Nucleus accumbens (tissue), 56 donors: ENCODE data around the gene SYNGAP1.
"Not testable (repeated sequence)": the region's sequence is repeated elsewhere in the genome, so short reads cannot be mapped to it uniquely, and the experiment has no call there.

Experiments used
- DNase-seq, 56 donors: peaks; one replicate each; lab custom pipeline; 2025; lab: John Stamatoyannopoulos, UW

The SYNGAP1 gene

GRCh38 chr6:33398601-33399000 is 21.3 kb upstream of the SYNGAP1 start:
- not testable (repeated sequence) for DNase-seq

DNA sequence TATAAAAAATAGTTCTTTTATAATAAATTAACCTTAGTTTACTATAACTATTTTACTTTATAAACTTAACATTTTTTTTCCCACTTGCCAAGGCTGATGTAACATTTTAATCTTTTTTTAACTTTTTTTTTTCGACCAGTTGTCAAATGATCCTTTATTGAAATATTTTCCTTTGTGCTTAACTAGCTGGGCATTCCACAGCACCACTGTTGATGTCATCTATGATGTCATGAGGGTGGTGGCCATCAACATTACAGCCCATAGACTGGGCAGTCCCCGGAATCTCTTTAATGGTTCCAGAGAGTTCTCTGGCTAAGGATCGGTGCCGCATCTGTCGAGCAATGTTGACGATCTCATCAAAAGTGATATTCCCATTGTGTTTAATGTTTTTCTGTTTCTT is 20.0 kb upstream of the SYNGAP1 start:
- DNase-seq: not testable (repeated sequence)

GRCh38 chr6:33404884-33405283 is 15.0 kb upstream of the SYNGAP1 start:
- DNase-seq: no peak

- DNase-seq: no peak
These were observed 14.4 kb upstream of the SYNGAP1 start for GRCh38 chr6:33405386-33405940.

- no peak for DNase-seq
These were observed 13.7 kb upstream of the SYNGAP1 start for GRCh38 chr6:33406126-33406525.

GRCh38 chr6:33407132-33407718 is 12.6 kb upstream of the SYNGAP1 start:
- DNase-seq: no peak

GRCh38 chr6:33410050-33410710 is 9.7 kb upstream of the SYNGAP1 start:
- DNase-seq: peak; percentile 71 to 100 (median 97)

DNA sequence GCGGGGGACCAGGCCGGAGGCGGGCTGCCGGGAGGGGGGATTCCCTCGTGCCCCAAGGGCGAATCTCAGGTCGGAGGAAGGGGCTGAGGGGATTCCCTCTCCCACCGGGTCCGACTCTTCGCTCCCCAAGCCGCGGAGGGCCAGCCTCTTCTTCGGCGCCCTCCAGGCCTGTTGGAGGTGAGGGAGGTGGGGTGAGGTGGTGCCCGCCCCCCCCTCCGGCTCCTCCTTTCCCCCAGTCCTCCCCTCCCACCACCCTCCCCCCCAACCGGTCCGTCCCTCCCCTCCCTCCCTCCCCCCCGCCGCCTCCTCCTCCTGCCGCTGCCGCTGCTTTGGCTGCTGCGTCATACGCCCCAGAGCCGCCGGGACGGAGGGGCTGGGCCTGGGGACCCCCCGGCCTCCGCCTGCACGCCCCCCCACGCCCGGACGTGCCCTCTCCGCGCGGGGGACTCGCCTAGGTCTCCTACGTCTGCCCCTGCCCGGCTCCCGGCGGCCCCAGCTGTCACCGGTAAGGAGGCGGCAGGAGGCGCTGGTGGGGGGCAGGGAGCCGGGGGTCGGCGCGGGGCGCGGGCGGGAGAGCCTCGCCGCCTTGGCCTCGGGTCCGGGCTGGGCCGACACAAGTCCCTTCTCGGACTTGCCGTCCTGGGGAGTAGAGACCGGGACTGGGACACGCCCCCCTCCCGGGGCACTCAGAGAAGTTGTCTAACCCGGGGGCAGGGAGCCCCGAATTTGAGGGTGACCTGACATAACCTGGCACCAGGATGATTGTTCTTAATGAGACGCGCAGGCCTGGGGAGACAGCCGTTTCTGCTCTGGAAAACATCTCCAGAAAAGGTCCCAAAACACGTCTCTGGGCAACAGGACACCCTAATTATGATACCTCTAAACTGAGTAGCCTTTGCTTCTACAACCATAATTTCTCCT is 8.9 kb upstream of the SYNGAP1 start, which contains the start of gene PHF1:
PHF1 (plus strand) TSS at position 304 of the 921 bp plus-strand sequence. CDS start 1,250 bp downstream, outside the sequence.
- DNase-seq: peak in 30 of 56 donors; percentile 56 to 87 (median 76)

DNA sequence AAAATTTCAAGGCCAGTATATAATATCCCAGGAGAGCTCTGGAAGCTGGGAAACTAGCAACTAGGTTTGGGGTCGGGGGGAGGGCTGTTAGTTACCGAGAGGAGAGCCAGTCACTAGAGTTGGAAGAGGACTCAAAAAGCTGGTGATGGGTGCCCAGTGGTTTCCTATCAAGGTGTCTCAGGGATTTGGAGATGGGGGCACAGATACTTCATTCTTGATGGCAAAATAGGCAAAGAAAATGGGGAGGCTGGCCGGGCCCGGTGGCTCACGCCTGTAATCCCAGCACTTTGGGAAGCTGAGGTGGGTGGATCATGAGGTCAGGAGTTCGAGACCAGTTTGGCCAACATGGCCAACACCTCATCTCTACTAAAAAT is 8.2 kb upstream of the SYNGAP1 start:
- DNase-seq: no peak

DNA sequence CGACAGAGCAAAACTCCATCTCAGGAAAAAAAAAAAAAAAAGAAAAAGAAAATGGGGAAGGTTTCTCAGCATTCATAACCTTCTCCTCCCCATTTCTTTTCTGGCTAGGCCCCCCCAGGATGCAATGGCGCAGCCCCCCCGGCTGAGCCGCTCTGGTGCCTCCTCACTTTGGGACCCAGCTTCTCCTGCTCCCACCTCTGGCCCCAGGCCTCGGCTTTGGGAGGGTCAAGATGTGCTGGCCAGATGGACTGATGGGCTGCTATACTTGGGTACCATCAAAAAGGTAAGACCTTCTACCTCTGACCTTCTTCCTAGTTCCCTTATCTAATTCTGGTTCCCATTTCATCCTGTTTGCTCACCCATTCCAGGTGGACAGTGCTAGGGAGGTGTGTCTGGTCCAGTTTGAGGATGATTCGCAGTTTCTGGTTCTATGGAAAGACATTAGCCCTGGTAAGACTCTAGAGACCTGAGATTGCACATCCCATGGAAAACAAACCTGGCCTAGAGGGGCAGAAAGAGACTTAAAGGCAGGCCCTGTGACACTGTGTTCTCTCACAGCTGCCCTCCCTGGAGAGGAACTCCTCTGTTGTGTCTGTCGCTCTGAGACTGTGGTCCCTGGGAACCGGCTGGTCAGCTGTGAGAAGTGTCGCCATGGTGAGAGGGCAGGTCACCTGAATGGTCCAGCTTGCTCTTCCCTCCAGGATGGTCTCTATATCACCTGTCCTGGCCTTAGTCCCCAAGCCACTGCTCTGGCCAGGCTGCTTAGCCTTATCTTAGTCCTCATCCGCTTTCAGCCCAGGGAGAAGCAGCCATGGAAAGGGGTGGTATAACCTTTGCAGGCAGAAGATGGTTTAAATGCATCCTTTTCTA is 7.5 kb upstream of the SYNGAP1 start:
- no peak for DNase-seq

GRCh38 chr6:33413241-33414120 is 6.4 kb upstream of the SYNGAP1 start:
- DNase-seq: no peak

DNA sequence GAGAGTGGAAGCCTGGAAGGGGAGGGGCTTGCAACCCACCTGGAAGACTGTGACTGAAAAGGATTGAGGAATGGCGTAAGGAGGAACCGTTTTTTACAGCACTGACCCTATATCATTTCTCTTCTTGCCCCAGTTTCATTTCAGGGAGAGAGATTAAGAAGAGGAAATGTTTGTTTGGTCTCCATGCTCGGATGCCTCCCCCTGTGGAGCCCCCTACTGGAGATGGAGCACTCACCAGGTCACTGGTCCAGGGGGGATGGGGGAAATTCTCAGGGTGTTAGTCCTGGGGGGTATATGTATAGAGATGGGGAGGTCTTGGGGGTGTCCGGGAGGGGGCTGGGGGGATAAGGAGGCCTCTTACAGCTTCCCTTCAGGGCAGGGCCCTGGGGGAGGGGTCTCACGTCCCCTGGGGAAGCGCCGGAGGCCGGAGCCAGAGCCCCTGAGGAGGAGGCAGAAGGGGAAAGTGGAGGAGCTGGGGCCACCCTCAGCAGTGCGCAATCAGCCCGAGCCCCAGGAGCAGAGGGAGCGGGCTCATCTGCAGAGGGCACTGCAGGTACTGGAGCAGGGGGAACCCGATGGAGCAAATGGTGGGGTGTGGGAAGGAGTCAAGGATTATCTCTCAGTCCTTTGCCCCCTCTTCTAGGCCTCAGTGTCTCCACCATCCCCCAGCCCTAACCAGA is 5.1 kb upstream of the SYNGAP1 start:
- DNase-seq: no peak

DNA sequence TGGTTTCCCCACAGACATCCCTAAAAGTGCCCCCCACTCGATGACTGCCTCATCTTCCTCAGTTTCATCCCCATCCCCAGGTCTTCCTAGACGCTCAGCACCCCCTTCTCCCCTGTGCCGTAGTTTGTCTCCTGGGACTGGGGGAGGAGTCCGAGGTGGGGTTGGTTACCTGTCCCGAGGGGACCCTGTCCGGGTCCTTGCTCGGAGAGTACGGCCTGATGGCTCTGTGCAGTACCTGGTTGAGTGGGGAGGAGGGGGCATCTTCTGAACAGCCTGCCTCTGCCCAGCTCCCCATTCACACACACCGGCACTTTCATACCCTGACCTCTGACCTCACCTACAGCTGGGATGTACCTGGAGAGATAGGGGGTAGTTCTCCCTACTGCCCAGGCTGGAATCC is 4.0 kb upstream of the SYNGAP1 start:
- no peak for DNase-seq

GRCh38 chr6:33416386-33417127 is 3.3 kb upstream of the SYNGAP1 start:
- DNase-seq: no peak

GRCh38 chr6:33417128-33417902 is 2.5 kb upstream of the SYNGAP1 start:
- peak in 1 of 56 donors; percentile 43 for DNase-seq

- DNase-seq: peak; percentile 85 to 100 (median 100)
These were observed 1.8 kb upstream of the SYNGAP1 start, which contains the start of gene CUTA for GRCh38 chr6:33417903-33418689. TSS of gene CUTA (minus strand) at chr6:33418107. CDS start at chr6:33418000, 107 bp downstream.
